Measurements from ENCODE around the gene C8G.

C8G gene

GRCh38 chr9:136970361-136970760, 25.3 kb downstream of the C8G start:
- DNase-seq = no peak

GRCh38 chr9:136971746-136972145, 26.7 kb downstream of the C8G start:
- no peak for DNase-seq

- no peak for DNase-seq
Measured at GRCh38 chr9:136972335-136972734, 27.3 kb downstream of the C8G start.

GRCh38 chr9:136972743-136973142, 27.7 kb downstream of the C8G start:
- DNase-seq = no peak

GRCh38 chr9:136973618-136974617, 28.9 kb downstream of the C8G start:
- DNase-seq = no peak

- no peak for DNase-seq
Measured at GRCh38 chr9:136974817-136975535, 29.9 kb downstream of the C8G start.

- DNase-seq = no peak
Measured at GRCh38 chr9:136975644-136976043, 30.6 kb downstream of the C8G start.

GRCh38 chr9:136977223-136977622, 32.2 kb downstream of the C8G start, which contains the start of gene PTGDS:
Gene PTGDS, plus strand, starts transcription at chr9:136977504. Its CDS starts 75 bp downstream, at chr9:136977579.
- DNase-seq = no peak

GRCh38 chr9:136977649-136978072, 32.6 kb downstream of the C8G start:
- no peak for DNase-seq

- DNase-seq = peak; percentile 64
Measured at GRCh38 chr9:136978073-136978864, 33.2 kb downstream of the C8G start.

- no peak for DNase-seq
Measured at GRCh38 chr9:136978865-136979544, 34.0 kb downstream of the C8G start.

- DNase-seq = no peak
Measured at GRCh38 chr9:136979769-136980587, 34.9 kb downstream of the C8G start.

GRCh38 chr9:136980669-136981478, 35.8 kb downstream of the C8G start:
- no peak for DNase-seq

- no peak for DNase-seq
Measured at GRCh38 chr9:136981588-136982231, 36.7 kb downstream of the C8G start.

GRCh38 chr9:136982232-136983051, 37.4 kb downstream of the C8G start, which contains the start of gene LCNL1:
Gene LCNL1, plus strand, starts transcription at chr9:136982993. Its CDS starts 594 bp downstream, at chr9:136983587.
- no peak for DNase-seq

- no peak for DNase-seq
Measured at GRCh38 chr9:136983167-136983566, 38.1 kb downstream of the C8G start.

- no peak for DNase-seq
Measured at GRCh38 chr9:136983656-136984314, 38.7 kb downstream of the C8G start.

GRCh38 chr9:136984464-136985026, 39.5 kb downstream of the C8G start:
- no peak for DNase-seq

Data from activated CD8-positive, alpha-beta memory T cell treated with anti-CD3 and anti-CD28 coated beads, Interleukin-2, amount 50 U/mL, for 4 hours (primary cell).